HG03354 (cell line): ENCODE measurements around the gene PPFIA1.

Experiments used
- ATAC-seq: cut with Tn5 transposase; IDR thresholded peaks from one replicate; pipeline ENCODE4 v1.9.1; 2021; ENCODE audit warnings: mild to moderate bottlenecking; ENCODE audit not compliant: unreplicated experiment, poor library complexity, severe bottlenecking

Gene PPFIA1

GRCh38 chr11:70270104-70270876 lies at the start of gene PPFIA1:
PPFIA1 (plus strand) TSS chr11:70270690; CDS start chr11:70272173, 1,483 bp downstream.
- ATAC-seq = peak; percentile 95

GRCh38 chr11:70220920-70221319 lies 49.6 kb upstream of the PPFIA1 start:
- no peak for ATAC-seq

DNA sequence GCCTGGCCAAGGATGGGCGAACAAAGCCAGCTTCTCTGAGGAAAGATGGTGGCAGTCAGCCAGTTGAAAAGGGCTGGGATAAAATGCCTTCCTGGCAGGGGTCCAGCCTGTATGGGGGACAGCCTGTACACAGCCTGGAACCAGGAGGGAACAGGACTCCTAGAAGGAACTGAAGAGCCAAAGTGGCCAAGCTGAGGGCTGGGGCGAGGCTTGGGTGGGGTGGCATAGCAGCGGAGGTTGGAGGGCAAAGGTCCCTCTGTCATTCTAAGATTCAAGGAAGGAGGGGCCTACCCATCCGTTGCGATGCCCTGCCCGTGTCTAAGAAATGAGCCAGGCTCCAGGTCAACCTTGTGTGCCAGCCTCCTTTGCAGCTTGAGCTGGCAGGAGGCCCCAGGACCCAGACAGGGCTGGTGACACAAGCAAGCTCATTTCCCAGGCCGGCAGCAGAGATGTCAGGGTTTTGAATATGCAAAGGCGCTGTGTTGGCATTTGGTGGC lies 44.8 kb upstream of the PPFIA1 start:
- ATAC-seq = no peak

DNA sequence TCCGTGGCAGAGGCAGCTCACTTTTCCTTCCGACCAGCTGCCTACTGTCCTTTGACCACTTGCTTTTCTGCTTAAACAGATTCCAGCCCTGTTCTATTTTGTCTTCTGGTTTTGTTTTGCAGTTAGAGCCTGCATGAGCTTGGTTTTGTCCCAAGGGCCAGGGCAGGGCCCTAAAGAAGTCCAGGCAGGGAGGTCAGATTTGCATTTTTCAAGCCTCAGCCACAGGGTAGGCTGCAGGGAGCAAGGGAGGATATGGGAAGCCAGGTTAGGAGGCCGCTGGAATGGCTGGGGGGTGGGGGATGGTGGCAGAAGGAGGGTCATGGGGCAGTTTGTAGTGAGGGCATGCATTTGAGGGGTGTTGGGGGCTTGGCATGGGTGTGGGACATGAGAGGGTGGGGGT lies 44.3 kb upstream of the PPFIA1 start:
- ATAC-seq = no peak

DNA sequence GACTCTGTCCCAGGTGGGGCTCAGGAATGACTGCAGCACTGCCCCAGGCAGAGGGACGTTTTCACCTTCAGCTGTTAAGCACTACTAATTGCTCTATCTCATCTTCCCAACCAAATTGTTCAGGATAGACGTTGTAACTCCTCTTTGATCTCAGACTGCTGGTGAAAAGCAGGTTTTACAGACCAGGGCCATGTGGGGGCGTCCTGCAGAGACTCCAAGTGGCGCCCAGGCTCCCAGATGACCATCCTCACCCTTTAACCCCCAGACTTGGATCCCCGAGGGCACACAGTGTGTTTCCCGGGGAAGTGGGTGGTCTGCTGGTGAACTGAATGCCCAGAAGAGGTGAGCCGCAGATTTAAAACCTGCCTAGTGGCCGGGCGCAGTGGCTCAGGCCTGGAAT lies 43.5 kb upstream of the PPFIA1 start:
- no peak for ATAC-seq

- no peak for ATAC-seq
These were observed 40.8 kb upstream of the PPFIA1 start for GRCh38 chr11:70229737-70230136.

DNA sequence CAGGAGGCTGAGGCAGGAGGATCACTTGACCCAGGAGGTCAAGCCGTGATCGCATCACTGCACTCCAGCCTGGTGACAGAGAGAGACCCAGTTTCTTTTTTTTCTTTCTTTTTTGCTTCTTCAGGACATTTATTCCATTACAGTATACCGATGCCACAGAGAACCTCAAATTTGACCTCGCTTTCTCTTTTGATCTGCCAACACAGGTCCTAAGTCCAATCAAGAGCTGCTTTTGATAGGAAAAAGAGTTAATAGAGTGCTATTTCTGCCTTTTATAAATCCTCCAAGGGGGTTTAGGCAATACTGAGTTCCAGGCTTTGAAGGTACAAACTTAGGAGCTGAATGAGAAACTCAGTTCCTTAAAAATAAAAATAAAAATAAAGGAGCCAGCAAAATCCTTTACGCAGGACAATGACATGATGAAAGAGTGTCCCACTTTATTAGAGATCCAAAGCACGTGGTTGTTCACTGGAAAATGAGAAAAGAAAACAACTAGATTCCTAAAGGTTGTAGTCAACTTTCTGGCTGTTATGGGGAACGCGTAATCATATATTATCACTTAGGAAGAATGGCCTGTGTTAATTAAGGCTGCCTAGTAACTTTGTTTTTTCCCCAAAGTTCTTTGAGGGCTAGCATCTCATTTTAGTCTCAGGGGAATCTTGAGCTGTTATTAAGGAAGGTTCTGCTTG lies 40.2 kb upstream of the PPFIA1 start:
- no peak for ATAC-seq

- no peak for ATAC-seq
These were observed 39.4 kb upstream of the PPFIA1 start for GRCh38 chr11:70230840-70231710.

GRCh38 chr11:70233034-70233433 lies 37.5 kb upstream of the PPFIA1 start:
- no peak for ATAC-seq

GRCh38 chr11:70233511-70233934 lies 37.0 kb upstream of the PPFIA1 start:
- ATAC-seq = no peak

DNA sequence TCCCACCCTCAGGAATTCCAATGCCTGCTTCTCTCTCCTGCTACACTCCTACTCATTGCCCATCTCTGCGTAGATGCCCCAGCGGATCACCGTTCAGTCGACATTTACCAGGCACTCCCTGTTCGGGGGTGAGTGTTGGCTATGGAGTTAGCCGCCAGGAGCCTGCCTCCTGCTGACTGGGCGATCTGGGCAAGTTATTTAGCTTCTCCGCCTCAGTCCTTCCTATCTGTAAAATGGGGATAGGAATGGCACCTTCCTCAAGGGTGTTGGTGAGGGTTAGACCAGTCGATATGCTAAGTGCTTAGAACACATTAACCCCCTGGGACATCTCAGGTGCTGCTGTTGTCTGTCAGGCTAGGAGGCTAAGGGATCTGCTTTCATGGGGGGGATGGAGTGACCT lies 36.5 kb upstream of the PPFIA1 start:
- ATAC-seq = no peak

DNA sequence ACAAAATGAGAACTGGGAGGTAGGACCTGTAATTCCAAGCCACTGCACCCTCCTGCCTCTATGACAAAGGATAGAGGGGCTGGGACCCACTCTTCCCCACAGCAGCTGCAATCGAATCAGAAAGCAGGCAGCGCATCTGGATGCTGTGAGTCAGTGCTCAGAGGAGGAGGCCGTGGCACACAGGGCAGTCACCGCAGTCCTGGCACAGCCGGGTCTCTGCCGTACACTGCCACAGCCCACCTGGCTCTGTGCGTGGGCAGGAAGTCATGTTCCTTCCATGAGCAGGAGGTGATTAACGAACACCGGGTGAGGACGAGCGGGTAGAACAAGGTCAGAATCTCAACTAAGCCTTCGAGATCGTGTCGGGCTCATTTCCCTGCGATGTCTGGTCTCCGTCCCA lies 30.2 kb upstream of the PPFIA1 start:
- no peak for ATAC-seq

DNA sequence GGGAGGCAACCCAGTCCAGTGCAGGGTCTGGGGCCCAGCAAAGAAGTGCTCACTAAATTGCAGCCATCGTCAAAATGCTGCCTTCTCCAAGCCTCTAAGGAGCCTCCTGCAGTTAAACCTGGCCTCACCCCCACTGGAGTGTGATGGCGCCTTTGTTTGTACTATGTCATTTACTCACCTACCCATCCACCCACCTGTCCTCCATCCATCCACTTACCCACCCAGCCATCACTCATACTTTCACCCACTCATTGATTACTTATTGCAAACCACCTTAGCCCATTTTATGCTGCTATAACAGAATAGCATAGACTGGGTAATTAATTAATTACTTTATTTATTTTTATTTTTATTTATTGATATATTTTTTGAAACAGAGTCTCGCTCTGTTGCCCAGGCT lies 28.8 kb upstream of the PPFIA1 start:
- no peak for ATAC-seq

DNA sequence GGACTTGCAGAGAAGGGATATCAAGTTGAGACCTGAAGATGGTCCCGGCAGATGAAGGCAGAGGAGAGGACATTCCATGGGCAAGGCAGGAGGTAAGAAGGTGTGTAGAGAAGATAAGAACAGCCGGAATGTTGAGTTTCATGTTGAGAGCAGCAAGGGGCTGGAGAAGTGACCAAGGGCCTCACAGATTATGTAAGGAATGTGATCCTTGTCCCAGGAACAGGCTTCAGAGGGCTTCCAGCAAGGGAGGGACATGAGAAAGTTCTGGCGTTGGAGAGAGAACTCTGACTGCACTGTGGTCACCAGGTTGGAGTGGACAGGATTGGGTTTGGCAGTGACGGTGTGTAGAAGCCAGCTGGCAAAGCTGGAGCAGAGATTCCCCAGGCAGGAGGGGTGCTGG lies 27.6 kb upstream of the PPFIA1 start:
- no peak for ATAC-seq

GRCh38 chr11:70243912-70244652 lies 26.4 kb upstream of the PPFIA1 start:
- no peak for ATAC-seq

DNA sequence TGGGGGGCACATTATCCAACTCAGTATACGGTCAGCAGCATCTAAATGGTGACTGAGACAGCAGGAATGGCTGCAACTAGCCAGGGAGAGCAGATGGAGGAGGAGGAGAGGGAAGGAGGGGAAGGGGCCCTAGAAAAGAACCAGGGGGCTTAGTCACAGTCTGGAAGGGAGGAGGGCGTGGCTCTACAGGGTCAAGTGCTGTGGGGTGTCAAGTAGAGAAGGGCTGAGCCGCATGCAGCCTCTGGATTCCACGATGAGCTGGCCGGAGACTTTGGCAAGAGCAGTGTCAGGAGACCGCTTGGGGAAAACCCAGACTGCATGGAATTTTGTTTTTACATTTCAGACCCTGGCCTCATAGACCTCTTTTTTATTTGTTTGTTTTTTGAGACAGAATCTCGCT lies 25.8 kb upstream of the PPFIA1 start:
- ATAC-seq = no peak

- no peak for ATAC-seq
These were observed 24.3 kb upstream of the PPFIA1 start for GRCh38 chr11:70246196-70246595.

DNA sequence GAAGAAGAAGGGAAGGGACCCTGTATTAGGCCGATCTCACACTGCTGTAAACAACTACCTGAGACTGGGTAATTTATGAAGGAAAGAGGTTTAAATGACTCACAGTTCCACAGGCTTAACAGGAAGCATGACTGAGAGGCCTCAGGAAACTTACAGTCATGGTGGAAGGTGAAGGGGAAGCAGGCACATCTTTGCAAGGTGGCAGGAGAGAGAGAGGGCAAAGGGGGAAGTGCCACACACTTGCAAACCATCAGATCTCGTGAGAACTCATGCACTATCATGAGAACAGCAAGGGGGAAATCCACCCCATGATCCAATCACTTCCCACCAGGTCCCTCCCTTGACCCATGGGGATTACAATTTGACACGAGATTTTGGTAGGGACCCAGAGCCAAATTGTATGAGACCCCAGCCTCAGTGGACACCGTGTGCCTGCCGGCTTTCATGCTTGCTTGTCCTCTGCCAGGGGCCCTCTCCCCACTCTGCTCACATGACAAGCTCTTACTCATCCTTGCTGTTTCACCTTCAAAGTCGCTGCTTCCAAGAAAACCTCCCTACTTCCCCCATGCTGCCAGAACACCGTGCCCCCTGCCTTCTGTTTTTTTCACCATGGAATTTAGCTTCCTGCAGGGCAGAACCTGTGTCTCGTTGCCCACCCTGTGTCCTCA lies 23.3 kb upstream of the PPFIA1 start:
- ATAC-seq = no peak

DNA sequence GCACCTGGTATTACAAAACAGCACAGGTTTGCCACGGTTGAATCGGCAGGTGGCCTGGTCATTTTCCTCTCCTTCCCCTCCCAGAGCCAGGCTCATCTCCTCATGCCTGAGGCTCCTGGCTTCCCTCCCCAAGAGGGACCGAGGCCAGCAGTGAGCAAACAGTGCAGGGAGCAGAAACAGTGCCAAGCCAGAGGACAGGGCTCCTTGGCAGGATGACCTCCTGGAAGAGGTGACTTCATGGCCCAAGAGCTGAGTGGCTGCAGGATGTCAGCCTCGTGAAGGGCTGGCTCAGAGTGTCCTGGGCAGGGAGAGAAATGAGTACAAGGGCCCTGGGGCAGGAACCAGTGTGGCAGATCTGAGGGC lies 22.8 kb upstream of the PPFIA1 start:
- no peak for ATAC-seq
